Measurements from ENCODE around the gene SRI.

- TF ChIP-seq POLR2A (IDR thresholded peaks at IDR 0.05; ENCODE audit: low read length) (no peak), GATA1 (IDR thresholded peaks at IDR 0.05; ENCODE audit: low read depth, low read length) (peak; percentile 11)
Measured at GRCh38 chr7:88205179-88205578, 14.7 kb downstream of the SRI start.

Data from erythroblast (primary cell).